ENCODE results near the gene IQGAP2.

The IQGAP2 gene

DNA sequence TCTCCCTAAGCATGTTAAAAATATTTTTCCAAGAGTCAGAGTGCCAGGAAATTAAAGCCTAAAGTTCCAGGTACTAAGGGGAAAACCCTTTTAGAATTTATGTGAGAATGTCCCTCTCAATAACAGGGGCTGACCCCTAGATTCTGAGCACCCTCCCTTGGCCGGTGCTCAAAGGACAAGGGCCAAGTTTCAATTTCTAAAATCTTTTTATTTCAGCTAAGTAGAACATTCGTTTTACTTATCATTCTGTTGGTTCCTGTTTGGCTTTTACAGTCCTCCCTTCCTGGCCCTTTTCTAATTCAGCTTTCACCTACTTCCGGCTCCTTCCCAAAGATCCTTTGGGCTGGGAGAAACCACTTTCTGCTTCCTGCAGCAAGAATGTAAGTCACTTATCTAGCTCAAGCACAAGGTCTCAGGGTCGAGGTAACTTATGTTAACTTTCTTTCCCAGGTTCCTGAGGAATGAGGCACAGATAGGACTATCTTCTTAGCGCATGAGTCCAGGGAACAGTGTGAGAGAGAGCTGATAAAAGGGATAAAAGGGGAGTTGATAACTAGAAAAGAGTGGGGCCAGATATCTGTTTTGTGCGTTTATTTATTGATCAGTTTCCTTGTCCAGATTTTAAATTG is 254.7 kb downstream of the IQGAP2 start:
- TF ChIP-seq, protein P1, sequence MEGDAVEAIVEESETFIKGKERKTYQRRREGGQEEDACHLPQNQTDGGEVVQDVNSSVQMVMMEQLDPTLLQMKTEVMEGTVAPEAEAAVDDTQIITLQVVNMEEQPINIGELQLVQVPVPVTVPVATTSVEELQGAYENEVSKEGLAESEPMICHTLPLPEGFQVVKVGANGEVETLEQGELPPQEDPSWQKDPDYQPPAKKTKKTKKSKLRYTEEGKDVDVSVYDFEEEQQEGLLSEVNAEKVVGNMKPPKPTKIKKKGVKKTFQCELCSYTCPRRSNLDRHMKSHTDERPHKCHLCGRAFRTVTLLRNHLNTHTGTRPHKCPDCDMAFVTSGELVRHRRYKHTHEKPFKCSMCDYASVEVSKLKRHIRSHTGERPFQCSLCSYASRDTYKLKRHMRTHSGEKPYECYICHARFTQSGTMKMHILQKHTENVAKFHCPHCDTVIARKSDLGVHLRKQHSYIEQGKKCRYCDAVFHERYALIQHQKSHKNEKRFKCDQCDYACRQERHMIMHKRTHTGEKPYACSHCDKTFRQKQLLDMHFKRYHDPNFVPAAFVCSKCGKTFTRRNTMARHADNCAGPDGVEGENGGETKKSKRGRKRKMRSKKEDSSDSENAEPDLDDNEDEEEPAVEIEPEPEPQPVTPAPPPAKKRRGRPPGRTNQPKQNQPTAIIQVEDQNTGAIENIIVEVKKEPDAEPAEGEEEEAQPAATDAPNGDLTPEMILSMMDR (IDR thresholded peaks at IDR 0.05): no peak

DNA sequence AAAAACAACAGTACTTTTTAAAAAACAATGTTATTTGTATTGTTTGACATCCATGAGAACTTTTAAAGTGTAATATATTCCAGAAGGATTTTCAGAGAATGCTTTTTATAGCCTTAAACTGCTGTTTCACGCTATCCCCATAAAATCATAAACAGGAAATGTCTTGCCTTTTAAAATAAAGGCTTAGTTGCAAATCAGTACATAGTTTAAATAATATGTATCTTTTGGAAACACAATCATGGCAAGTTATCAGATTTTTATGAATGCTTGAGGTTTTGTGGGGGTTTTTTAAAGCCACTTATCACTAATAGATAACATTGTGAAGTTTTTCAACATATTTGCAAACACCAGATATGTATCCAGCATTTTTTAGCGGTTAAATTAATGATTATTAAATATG is 257.3 kb downstream of the IQGAP2 start:
- TF ChIP-seq, protein P1 (IDR thresholded peaks at IDR 0.05): no peak

DNA sequence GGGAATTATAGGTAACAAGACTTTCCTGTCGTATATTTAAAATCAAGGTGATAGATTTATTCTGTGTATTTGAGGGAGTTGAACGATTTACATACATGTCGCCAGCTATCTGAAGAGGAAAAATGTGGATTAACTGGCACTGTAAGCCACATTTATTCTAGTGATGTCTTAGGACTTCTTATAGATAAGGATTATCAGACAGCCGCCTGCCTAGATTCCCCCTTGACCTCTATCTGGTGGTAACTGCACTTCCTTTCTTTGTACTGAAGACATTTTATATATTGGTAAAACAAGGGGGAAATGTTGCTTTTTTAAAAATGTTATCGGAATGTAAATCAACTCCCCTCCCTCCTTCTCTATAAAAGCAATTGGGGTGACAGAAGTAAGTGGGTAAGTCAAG is 259.4 kb downstream of the IQGAP2 start:
- TF ChIP-seq, protein P1 (IDR thresholded peaks at IDR 0.05): no peak

DNA sequence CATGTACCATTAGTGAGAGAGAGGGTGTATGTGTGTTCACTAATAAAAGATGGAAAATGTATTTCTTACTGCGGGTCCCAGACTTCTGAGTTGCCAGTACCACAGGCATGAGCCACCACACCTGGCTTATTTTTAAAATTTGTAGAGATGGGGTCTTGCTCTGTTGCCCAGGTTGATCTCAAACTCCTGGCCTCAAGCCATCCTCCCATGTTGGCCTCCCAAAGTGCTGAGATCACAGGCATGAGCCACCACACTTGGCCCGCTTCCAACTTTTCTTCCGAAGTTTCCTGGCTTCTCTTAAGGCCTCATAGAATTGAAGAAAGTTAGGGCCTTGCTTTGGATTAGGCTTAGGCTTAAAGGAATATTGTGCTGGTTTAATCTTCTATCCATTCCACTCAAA is 260.5 kb downstream of the IQGAP2 start:
- TF ChIP-seq, protein P1 (IDR thresholded peaks at IDR 0.05): no peak

DNA sequence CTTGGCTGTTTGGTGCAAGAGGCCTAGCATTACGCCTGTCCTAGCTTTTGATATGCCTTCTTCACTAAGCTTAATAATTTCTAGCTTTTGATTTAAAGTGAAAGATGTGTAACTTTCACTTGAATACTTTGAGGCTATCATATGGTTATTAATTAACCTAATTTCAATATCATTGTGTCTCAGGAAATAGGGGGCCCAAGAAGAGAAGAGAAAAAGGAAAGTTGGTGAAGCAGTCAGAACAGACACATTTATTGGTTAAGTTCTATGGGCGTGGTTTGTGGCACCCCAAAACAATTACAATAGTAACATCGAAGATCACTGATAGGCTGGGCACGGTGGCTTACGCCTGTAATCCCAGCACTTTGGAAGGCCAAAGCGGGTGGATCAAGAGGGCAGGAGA is 261.0 kb downstream of the IQGAP2 start:
- TF ChIP-seq, protein P1 (IDR thresholded peaks at IDR 0.05): no peak

DNA sequence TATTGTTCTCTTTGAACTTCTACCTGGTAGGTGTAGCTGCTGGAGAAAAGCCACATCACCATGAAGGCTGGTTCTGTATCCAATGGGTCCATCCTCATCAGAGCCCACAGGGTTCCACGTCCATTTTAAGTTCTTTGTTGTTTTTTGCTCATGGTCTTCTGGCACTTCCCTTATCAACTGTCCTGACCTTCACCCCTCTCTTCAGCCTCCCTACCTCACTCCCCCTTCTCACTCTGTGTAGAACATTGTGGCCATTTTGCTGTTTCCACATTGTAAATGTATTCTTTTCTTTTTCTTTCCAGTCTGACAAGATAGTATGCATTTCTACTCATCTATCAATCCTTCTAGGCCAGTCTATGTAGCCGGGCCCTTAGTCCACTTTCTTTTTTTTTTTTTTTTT is 264.4 kb downstream of the IQGAP2 start:
- TF ChIP-seq, protein P1 (IDR thresholded peaks at IDR 0.05): no peak

DNA sequence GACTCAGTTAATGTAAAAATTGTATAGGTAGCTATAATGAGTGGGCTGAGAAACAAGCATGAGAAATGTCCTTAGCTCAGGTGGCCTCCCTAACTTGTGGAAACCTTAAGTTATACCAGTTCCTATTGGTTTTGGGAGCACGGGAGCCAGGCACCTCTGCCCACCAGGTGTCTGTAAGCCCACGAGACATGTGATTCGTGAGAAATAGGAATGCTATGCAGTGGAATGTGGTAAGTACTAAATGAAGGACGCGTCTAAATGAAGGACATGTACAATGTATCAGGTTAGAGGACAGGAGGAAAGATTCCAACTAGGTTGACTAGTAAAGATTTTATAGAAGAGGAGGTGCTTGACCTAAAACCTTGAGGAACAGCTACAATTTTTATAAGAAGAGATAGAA is 266.2 kb downstream of the IQGAP2 start:
- TF ChIP-seq, protein P1 (IDR thresholded peaks at IDR 0.05): no peak

DNA sequence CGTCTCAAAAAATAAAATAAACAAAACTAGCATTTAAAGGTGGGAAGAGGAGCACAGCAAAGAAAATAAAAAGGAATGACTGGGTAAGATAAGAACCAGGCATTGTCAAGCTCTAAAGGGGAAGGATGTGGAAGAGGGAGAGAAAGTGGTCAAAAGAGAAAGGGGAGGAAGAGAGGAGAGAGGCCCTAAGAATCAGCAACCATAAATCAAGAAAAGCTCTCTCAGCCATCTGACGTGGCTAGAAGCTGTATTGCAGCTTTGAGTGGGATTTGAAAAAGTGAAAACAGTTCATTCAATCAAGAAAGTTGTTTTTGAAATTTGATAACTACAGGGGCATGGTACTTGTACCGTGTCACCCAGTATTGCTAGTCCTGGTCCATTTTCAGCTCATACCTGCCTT is 267.4 kb downstream of the IQGAP2 start:
- TF ChIP-seq, protein P1 (IDR thresholded peaks at IDR 0.05): no peak

Data from LNCAP (cell line).